CD4-positive, alpha-beta memory T cell (primary cell): Measurements from ENCODE around the gene CCDC194. TPM values are rescaled to one million over a fixed set of nuclear protein-coding genes. Genes with fewer than 3 reads are reported as not detected.

Experiments used
- CTCF ChIA-PET: fragments of 350-600 bp; sonication (Branson Sonifier 250); formaldehyde crosslinking; loops from one replicate; lab custom pipeline; 2021; ENCODE audit warnings: inconsistent platforms; ENCODE audit not compliant: partially characterized antibody; lab: Charles Lee
- POLR2A ChIA-PET: fragments of 350-600 bp; sonication (Branson Sonifier 250); formaldehyde crosslinking; loops from one replicate; lab custom pipeline; 2021; ENCODE audit not compliant: partially characterized antibody; lab: Charles Lee
- DNase-seq, 5 donors: peaks; one replicate each; pipeline versions ENCODE4 v3.0.0 to v3.0.0-alpha.2; 2020 to 2022; ENCODE audit warnings: mixed read lengths in 1 of 5
- H3K27ac ChIP-seq: one replicate; pipeline ENCODE4 v1.7.0; 2013; ENCODE audit warnings: low read depth, low read length
- H3K27me3 ChIP-seq: 2 replicates; pipeline ENCODE4 v1.7.0; 2013; ENCODE audit warnings: mild to moderate bottlenecking, low read length, moderate library complexity; ENCODE audit not compliant: insufficient read depth
- H3K36me3 ChIP-seq: 2 replicates; pipeline ENCODE4 v1.7.0; 2013; ENCODE audit warnings: mild to moderate bottlenecking, low read length, moderate library complexity; ENCODE audit not compliant: insufficient read depth
- H3K4me1 ChIP-seq: 2 replicates; pipeline ENCODE4 v1.7.0; 2013; ENCODE audit warnings: mild to moderate bottlenecking, low read length, moderate library complexity; ENCODE audit not compliant: insufficient read depth
- H3K4me3 ChIP-seq, 2 donors: one replicate each; pipeline ENCODE4 v1.7.0; 2013; ENCODE audit warnings: low read length in 2 of 2, mild to moderate bottlenecking in 1 of 2
- H3K9me3 ChIP-seq, 2 donors: one replicate each; pipeline ENCODE4 v1.7.0; 2013; ENCODE audit warnings: low read length in 2 of 2, control low read depth in 1 of 2; ENCODE audit not compliant: control insufficient read depth in 1 of 2
- H3K27ac Mint-ChIP-seq, 7 donors: one replicate each; pipeline ENCODE4 v1.8.0; 2020 to 2021; ENCODE audit warnings: mixed read lengths in 7 of 7, mild to moderate bottlenecking in 6 of 7, inconsistent platforms in 3 of 7, moderate library complexity in 3 of 7
- H3K27me3 Mint-ChIP-seq, 2 donors: one replicate each; pipeline ENCODE4 v1.8.0; 2020 to 2021; ENCODE audit warnings: mixed read lengths in 2 of 2
- H3K36me3 Mint-ChIP-seq, 2 donors: one replicate each; pipeline ENCODE4 v1.8.0; 2020 to 2021; ENCODE audit warnings: mixed read lengths in 2 of 2, inconsistent platforms in 1 of 2, mild to moderate bottlenecking in 1 of 2
- H3K4me1 Mint-ChIP-seq, 4 donors: one replicate each; pipeline ENCODE4 v1.8.0; 2020 to 2021; ENCODE audit warnings: mixed read lengths in 4 of 4, mild to moderate bottlenecking in 1 of 4
- H3K4me3 Mint-ChIP-seq, 8 donors: one replicate each; pipeline ENCODE4 v1.8.0; 2020 to 2021; ENCODE audit warnings: mixed read lengths in 8 of 8, mild to moderate bottlenecking in 7 of 8, moderate library complexity in 6 of 8, inconsistent platforms in 3 of 8
- H3K9me3 Mint-ChIP-seq, 8 donors: one replicate each; pipeline ENCODE4 v1.8.0; 2020 to 2021; ENCODE audit warnings: mixed read lengths in 8 of 8, mild to moderate bottlenecking in 5 of 8, inconsistent platforms in 3 of 8, moderate library complexity in 1 of 8
- intact Hi-C: fragments of 100-400 bp; cut with micrococcal nuclease; formaldehyde crosslinking; loops from one replicate; pipeline ENCODE4 v1.15.1; 2023
- polyA plus RNA-seq, 2 donors: library from polyadenylated mRNA; unstranded; fragments of 300-500 nt; fragmentation: Illumina TruSeq; gene quantifications; one replicate each; pipeline ENCODE4 v1.2.3, GENCODE V29; 2021
- total RNA-seq, 2 experiments: library from RNA; stranded (reverse); gene quantifications; one replicate each; pipeline ENCODE4 v1.2.3, GENCODE V29; 2021

Gene CCDC194
- total and polyA plus RNA-seq, 4 experiments from 2014 or later, result 2.5 to 3.3 TPM; not detected in 2

- Histone ChIP-seq H3K9me3 (no peaks in the 10 kb centered on the region), H3K4me1 (peaks cover 17% of the 10 kb centered on the region), H3K4me3 (peak overlapping the region; percentile 19 to 92), H3K36me3 (peaks cover 7% of the 10 kb centered on the region), H3K27ac (peak overlapping the region; percentile 67), H3K27me3 (no peaks in the 10 kb centered on the region)
- peak overlapping the region; percentile 91 to 97 (median 94) for H3K4me3 Mint-ChIP-seq
- H3K27me3 Mint-ChIP-seq, result no peaks in the 10 kb centered on the region
- no peaks in the 10 kb centered on the region for H3K9me3 Mint-ChIP-seq
- DNase-seq, result no peak
- peak overlapping the region; percentile 91 to 96 (median 93) for H3K27ac Mint-ChIP-seq
- H3K4me1 Mint-ChIP-seq, result peaks cover 13 to 26% (median 16%) of the 10 kb centered on the region in 4 donors
- POLR2A ChIA-PET, result interaction anchor here (0.5 to 3.5 kb wide), 27 partner anchors 10 to 862 kb away, joined by 3 to 87 read pairs (median 4); partner anchors contain the start of genes ANO8, BABAM1, BST2 and CCDC194
- CTCF ChIA-PET, result interaction anchor here (0.7 to 2.9 kb wide), 13 partner anchors 9 to 155 kb away, joined by 3 to 15 read pairs (median 4); partner anchors contain the start of genes BST2, CCDC194, DDA1 and USHBP1
- intact Hi-C loops, result loop anchor here (1.0 kb wide), 2 partner anchors 14 to 152 kb away; partner anchors contain the start of genes BABAM1 and BST2
- peaks cover 6 to 24% of the 10 kb centered on the region in 2 donors for H3K36me3 Mint-ChIP-seq
Observed at GRCh38 chr19:17419154-17419620, 25.2 kb upstream of the CCDC194 start.

DNA sequence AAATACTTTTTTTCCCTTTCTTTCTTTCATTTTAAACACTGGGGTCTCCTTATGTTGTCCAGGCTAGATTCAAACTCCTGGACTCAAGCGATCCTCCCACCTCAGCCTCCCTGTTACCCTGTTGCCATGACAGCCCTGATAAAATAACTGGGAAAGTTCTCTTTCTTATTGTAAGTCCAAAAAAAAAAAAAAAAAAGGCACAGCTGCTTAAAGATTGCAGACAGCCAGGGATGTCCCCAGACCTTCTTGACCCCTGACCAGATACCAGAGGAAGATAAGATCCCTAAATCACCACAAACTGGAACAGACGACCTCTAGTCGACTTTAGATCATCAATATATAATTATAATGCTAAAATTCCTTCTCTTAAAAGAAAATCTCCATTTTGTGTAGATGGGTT lies 24.7 kb upstream of the CCDC194 start:
- ChIA-PET POLR2A (interaction anchor here (0.9 to 3.5 kb wide), 9 partner anchors 14 to 110 kb away, joined by 3 to 87 read pairs (median 5); partner anchors contain the start of genes BST2, CCDC194, DDA1 and PGLS), CTCF (interaction anchor here (1.0 to 2.9 kb wide), 7 partner anchors 8 to 154 kb away, joined by 3 to 15 read pairs (median 4); partner anchors contain the start of genes BST2, CCDC194 and USHBP1)
- peak overlapping the region in 2 of 7 donors; percentile 91 to 96 for H3K27ac Mint-ChIP-seq
- intact Hi-C loops, result loop anchor here (1.0 kb wide), 2 partner anchors 13 to 151 kb away; partner anchors contain the start of genes BABAM1 and BST2
- H3K36me3 ChIP-seq, result peaks cover 10% of the 10 kb centered on the region
- H3K27me3 ChIP-seq, result no peaks in the 10 kb centered on the region
- H3K4me3 Mint-ChIP-seq, result peak overlapping the region in 7 of 8 donors; percentile 92 to 97 (median 95)
- DNase-seq, result no peak
- no peaks in the 10 kb centered on the region for H3K9me3 Mint-ChIP-seq
- H3K4me3 ChIP-seq, result no peak overlapping the region
- peaks cover 13 to 26% (median 16%) of the 10 kb centered on the region in 4 donors for H3K4me1 Mint-ChIP-seq
- peaks cover 17% of the 10 kb centered on the region for H3K4me1 ChIP-seq
- no peaks in the 10 kb centered on the region for H3K27me3 Mint-ChIP-seq
- H3K36me3 Mint-ChIP-seq, result peaks cover 6 to 24% of the 10 kb centered on the region in 2 donors
- H3K9me3 ChIP-seq, result no peaks in the 10 kb centered on the region
- H3K27ac ChIP-seq, result peak overlapping the region; percentile 67

DNA sequence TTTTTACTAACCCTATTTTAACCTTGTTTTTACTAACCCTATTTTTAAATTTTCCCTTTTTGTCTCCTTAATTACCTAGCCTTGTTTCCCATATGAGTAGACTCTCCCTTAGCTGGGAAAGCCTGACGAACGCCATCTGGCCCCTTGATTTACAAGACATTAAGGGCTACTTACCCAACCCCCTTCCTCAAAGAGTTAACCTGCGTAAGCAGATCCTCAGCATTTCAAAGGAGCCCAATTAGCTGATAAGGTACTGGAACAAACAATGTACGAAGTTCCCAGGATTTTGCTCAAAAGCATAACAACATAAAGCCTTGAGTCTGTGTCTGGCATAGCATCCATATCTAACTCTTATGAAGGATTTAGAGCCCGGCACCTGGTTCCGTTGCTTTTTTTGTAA lies 21.1 kb upstream of the CCDC194 start:
- H3K27ac ChIP-seq, result no peak overlapping the region
- POLR2A ChIA-PET, result interaction anchor here (1.6 kb wide), 1 partner anchor 10 kb away, joined by 5 read pairs; the partner anchor contains the start of gene BST2
- H3K9me3 ChIP-seq, result no peaks in the 10 kb centered on the region
- peaks cover 30% of the 10 kb centered on the region for H3K36me3 ChIP-seq
- no peaks in the 10 kb centered on the region for H3K27me3 ChIP-seq
- Mint-ChIP-seq H3K4me3 (no peak overlapping the region), H3K36me3 (peaks cover 10 to 34% of the 10 kb centered on the region in 2 donors), H3K27me3 (no peaks in the 10 kb centered on the region), H3K9me3 (no peaks in the 10 kb centered on the region), H3K27ac (no peak overlapping the region), H3K4me1 (peaks cover 7 to 19% (median 9%) of the 10 kb centered on the region in 4 donors)
- H3K4me1 ChIP-seq, result peaks cover 8% of the 10 kb centered on the region
- no peak overlapping the region for H3K4me3 ChIP-seq
- CTCF ChIA-PET, result interaction anchor here (1.2 kb wide), 1 partner anchor 9 kb away, joined by 3 read pairs; the partner anchor contains the start of gene BST2
- intact Hi-C loops, result no loop called here
- no peak for DNase-seq

DNA sequence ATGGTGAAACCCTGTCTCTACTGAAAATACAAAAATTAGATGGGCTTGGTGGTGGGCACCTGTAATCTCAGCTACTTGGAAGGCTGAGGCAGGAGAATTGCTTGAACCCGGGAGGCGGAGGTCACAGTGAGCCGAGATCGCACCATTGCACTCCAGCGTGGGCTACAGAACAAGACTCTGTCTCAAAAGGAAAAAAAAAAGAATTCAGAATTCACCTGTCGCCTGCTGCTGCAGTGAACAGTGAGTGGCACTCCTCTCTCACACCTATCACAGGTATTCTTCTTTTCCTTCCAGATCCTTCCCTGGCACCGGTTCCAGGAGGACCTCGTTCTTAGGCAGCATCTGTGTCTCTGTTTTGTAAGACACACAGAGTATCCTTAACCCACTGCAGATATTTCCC lies 20.1 kb upstream of the CCDC194 start:
- H3K27ac Mint-ChIP-seq, result no peak overlapping the region

DNA sequence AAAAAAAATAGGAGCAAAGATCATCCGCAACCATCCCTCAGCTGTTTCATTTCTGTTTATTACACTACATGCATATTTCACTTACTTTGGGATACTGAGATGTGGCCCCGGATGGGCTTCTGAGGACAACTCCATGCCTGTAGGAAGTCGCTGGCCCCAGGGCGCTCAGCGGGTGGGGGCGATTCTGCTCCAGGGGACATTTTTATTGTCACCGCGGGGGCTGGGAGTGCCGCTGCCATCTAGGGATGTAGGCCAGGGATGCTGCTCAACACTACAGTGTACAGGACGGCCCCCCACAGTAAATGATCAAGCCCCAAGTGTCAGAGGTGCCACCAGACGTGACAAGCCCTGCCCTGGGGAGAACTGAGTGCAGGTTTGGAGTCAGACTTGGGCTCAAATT lies 17.8 kb upstream of the CCDC194 start:
- Mint-ChIP-seq H3K9me3 (no peaks in the 10 kb centered on the region), H3K4me1 (peaks cover 9 to 22% (median 11%) of the 10 kb centered on the region in 4 donors), H3K36me3 (peaks cover 10 to 33% of the 10 kb centered on the region in 2 donors), H3K4me3 (no peak overlapping the region), H3K27ac (no peak overlapping the region), H3K27me3 (no peaks in the 10 kb centered on the region)
- ChIA-PET CTCF (interaction anchor here (1.0 to 1.6 kb wide), 3 partner anchors 18 to 23 kb away, joined by 3 to 7 read pairs (median 3); no protein-coding TSS in a partner anchor), POLR2A (no interaction called here)
- Histone ChIP-seq H3K27ac (no peak overlapping the region), H3K4me1 (peaks cover 4% of the 10 kb centered on the region), H3K4me3 (no peak overlapping the region), H3K27me3 (no peaks in the 10 kb centered on the region), H3K9me3 (no peaks in the 10 kb centered on the region), H3K36me3 (peaks cover 30% of the 10 kb centered on the region)
- no peak for DNase-seq
- intact Hi-C loops, result no loop called here

More for the DNA sequence above, 20.1 kb upstream of the CCDC194 start:
- H3K4me3 Mint-ChIP-seq, result no peak overlapping the region
- H3K36me3 Mint-ChIP-seq, result peaks cover 10 to 28% of the 10 kb centered on the region in 2 donors
- peaks cover 30% of the 10 kb centered on the region for H3K36me3 ChIP-seq
- no peaks in the 10 kb centered on the region for H3K9me3 Mint-ChIP-seq
- H3K27me3 Mint-ChIP-seq, result no peaks in the 10 kb centered on the region
- no peaks in the 10 kb centered on the region for H3K9me3 ChIP-seq
- DNase-seq, result no peak
- H3K4me1 Mint-ChIP-seq, result peaks cover 2 to 12% (median 3%) of the 10 kb centered on the region in 4 donors
- intact Hi-C loops, result no loop called here
- CTCF ChIA-PET, result no interaction called here
- H3K4me3 ChIP-seq, result no peak overlapping the region
- H3K27ac ChIP-seq, result no peak overlapping the region
- no peaks in the 10 kb centered on the region for H3K27me3 ChIP-seq
- POLR2A ChIA-PET, result no interaction called here
- H3K4me1 ChIP-seq, result peaks cover 3% of the 10 kb centered on the region

GRCh38 chr19:17409990-17410389 lies 16.0 kb upstream of the CCDC194 start:
- peak overlapping the region in 1 of 7 donors; percentile 23 for H3K27ac Mint-ChIP-seq

DNA sequence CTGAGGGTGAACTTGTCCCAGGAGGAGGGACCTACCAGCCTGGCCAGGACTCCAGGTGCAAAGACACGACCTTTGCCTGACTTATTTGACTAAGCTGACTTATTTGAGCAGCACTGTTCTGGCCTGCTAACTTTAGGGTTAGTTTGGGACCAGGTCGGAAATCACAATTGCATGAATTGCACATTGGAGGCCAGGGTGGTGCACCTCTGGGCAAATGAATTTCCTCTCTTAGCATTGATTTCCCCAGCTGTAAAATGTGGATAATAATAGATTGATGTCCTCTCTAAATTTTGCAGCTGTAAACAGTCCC lies 12.8 kb upstream of the CCDC194 start:
- H3K4me3 Mint-ChIP-seq, result peak overlapping the region; percentile 94 to 98 (median 94)
- H3K4me1 Mint-ChIP-seq, result peaks cover 18 to 45% (median 31%) of the 10 kb centered on the region in 4 donors

More at GRCh38 chr19:17409990-17410389, 16.0 kb upstream of the CCDC194 start:
- Histone ChIP-seq H3K27me3 (no peaks in the 10 kb centered on the region), H3K4me3 (no peak overlapping the region), H3K4me1 (peaks cover 11% of the 10 kb centered on the region), H3K27ac (no peak overlapping the region), H3K9me3 (no peaks in the 10 kb centered on the region), H3K36me3 (peaks cover 29% of the 10 kb centered on the region)
- CTCF ChIA-PET, result interaction anchor here (1.1 to 1.5 kb wide), 3 partner anchors 9 to 14 kb away, joined by 3 to 4 read pairs (median 4); partner anchors contain the start of gene MVB12A
- Mint-ChIP-seq H3K4me1 (peaks cover 12 to 29% (median 19%) of the 10 kb centered on the region in 4 donors), H3K27me3 (no peaks in the 10 kb centered on the region), H3K36me3 (peaks cover 10 to 34% of the 10 kb centered on the region in 2 donors), H3K9me3 (no peaks in the 10 kb centered on the region), H3K4me3 (peak overlapping the region in 1 of 8 donors; percentile 43)
- no peak for DNase-seq
- POLR2A ChIA-PET, result interaction anchor here (1.0 kb wide), 1 partner anchor 10 kb away, joined by 4 read pairs; the partner anchor contains the start of gene MVB12A
- intact Hi-C loops, result loop anchor here (5.0 kb wide), 2 partner anchors 73 to 103 kb away; partner anchors contain the start of genes DDA1, GTPBP3 and MRPL34

More for the DNA sequence above, 12.8 kb upstream of the CCDC194 start:
- Histone ChIP-seq H3K27ac (peak overlapping the region; percentile 88), H3K4me3 (peak overlapping the region; percentile 93 to 98), H3K9me3 (no peaks in the 10 kb centered on the region), H3K27me3 (no peaks in the 10 kb centered on the region), H3K36me3 (peaks cover 12% of the 10 kb centered on the region), H3K4me1 (peaks cover 32% of the 10 kb centered on the region)
- ChIA-PET CTCF (interaction anchor here (1.0 to 4.4 kb wide), 6 partner anchors 12 to 167 kb away, joined by 3 to 25 read pairs (median 4); partner anchors contain the start of genes CCDC194, MRPL34 and MVB12A), POLR2A (interaction anchor here (1.0 to 5.7 kb wide), 3 partner anchors 13 to 281 kb away, joined by 3 to 87 read pairs (median 4); partner anchors contain the start of gene MVB12A)
- Mint-ChIP-seq H3K36me3 (peaks cover 0 to 25% of the 10 kb centered on the region in 2 donors), H3K27ac (peak overlapping the region; percentile 93 to 96 (median 95)), H3K9me3 (no peaks in the 10 kb centered on the region), H3K27me3 (no peaks in the 10 kb centered on the region)
- intact Hi-C loops, result loop anchor here (5.0 kb wide), 2 partner anchors 70 to 100 kb away; partner anchors contain the start of genes DDA1, GTPBP3 and MRPL34
- DNase-seq, result no peak
